Measurements from ENCODE around the gene GAK.

DNA sequence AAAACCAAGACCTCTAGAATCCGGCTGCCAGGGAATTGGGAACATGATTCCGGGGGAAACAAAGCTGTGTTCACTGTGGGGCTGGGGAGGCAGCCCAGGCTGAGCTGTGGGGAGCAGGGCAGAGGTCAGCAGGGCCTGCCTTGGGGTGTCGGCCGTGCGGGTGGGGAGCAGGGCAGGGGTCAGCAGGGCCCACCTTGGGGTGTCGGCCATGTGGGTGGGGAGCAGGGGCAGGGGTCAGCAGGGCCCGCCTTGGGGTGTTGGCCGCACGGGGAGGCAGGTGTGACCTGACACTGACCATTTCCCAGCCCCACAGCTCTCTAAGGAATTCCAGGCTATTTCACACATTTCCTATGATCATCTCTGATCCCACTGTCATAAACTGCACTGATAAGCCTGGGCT is 60.6 kb downstream of the GAK start:
- TF ChIP-seq, protein P1, sequence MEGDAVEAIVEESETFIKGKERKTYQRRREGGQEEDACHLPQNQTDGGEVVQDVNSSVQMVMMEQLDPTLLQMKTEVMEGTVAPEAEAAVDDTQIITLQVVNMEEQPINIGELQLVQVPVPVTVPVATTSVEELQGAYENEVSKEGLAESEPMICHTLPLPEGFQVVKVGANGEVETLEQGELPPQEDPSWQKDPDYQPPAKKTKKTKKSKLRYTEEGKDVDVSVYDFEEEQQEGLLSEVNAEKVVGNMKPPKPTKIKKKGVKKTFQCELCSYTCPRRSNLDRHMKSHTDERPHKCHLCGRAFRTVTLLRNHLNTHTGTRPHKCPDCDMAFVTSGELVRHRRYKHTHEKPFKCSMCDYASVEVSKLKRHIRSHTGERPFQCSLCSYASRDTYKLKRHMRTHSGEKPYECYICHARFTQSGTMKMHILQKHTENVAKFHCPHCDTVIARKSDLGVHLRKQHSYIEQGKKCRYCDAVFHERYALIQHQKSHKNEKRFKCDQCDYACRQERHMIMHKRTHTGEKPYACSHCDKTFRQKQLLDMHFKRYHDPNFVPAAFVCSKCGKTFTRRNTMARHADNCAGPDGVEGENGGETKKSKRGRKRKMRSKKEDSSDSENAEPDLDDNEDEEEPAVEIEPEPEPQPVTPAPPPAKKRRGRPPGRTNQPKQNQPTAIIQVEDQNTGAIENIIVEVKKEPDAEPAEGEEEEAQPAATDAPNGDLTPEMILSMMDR (IDR thresholded peaks at IDR 0.05): no peak
- no peak for TF ChIP-seq POLR2A (IDR thresholded peaks at IDR 0.05; ENCODE audit: low read depth)

Measured in esophagus muscularis mucosa (tissue), 3 donors.